HepG2 (cell line): Measurements from ENCODE around the gene P2RY2. TPM values are rescaled to one million over a fixed set of nuclear protein-coding genes. Genes with fewer than 3 reads are reported as not detected.
A peak's percentile ranks its signal among the peaks of the same experiment; 100 is the strongest.

ENCODE experiments used
- ATF2 ChIP-seq: sonication (generic); formaldehyde crosslinking; IDR thresholded peaks from 2 replicates; pipeline ENCODE4 v1.4.0; 2020; ENCODE audit warnings: missing genetic modification reagents
- MBD4 ChIP-seq: IDR thresholded peaks from 2 replicates; pipeline ENCODE4 v1.6.1; 2012; ENCODE audit warnings: low read length, inconsistent platforms, borderline replicate concordance
- PITX1 ChIP-seq: sonication (generic); formaldehyde crosslinking; IDR thresholded peaks from 2 replicates; pipeline ENCODE4 v1.5.1; 2020; ENCODE audit warnings: mild to moderate bottlenecking, missing genetic modification reagents
- SUZ12 ChIP-seq: fragments of 150-350 bp; IDR thresholded peaks from 2 replicates; pipeline ENCODE4 v1.6.1; 2014; ENCODE audit warnings: low read depth, low read length
- TFAP4 ChIP-seq: sonication (generic); IDR thresholded peaks from 2 replicates; pipeline ENCODE4 v1.6.1; 2016; ENCODE audit warnings: low read depth, borderline replicate concordance
- ZBTB21 ChIP-seq: sonication (generic); formaldehyde crosslinking; IDR thresholded peaks from 2 replicates; pipeline ENCODE4 v1.4.0; 2020; ENCODE audit warnings: missing genetic modification reagents
- ZNF292 ChIP-seq: sonication (generic); formaldehyde crosslinking; IDR thresholded peaks from 2 replicates; pipeline ENCODE4 v1.8.1; 2022; ENCODE audit warnings: mild to moderate bottlenecking, low read depth, missing genetic modification reagents, borderline replicate concordance
- ZNF318 ChIP-seq: sonication (generic); formaldehyde crosslinking; IDR thresholded peaks from 2 replicates; pipeline ENCODE4 v1.4.0; 2020; ENCODE audit warnings: mild to moderate bottlenecking, missing genetic modification reagents
- ZNF589 ChIP-seq: sonication (generic); formaldehyde crosslinking; conservative IDR thresholded peaks from 2 replicates; pipeline ENCODE4 v1.8.0; 2022; ENCODE audit warnings: mild to moderate bottlenecking, moderate library complexity, missing genetic modification reagents
- ZNF724P ChIP-seq: sonication (generic); formaldehyde crosslinking; IDR thresholded peaks from 2 replicates; pipeline ENCODE4 v1.8.0; 2022; ENCODE audit warnings: missing genetic modification reagents, borderline replicate concordance
- ZNF781 ChIP-seq: sonication (generic); formaldehyde crosslinking; IDR thresholded peaks from 2 replicates; pipeline ENCODE4 v1.5.1; 2020; ENCODE audit warnings: borderline replicate concordance, mild to moderate bottlenecking, missing genetic modification reagents; ENCODE audit errors: not compliant biosample characterization
- polyA plus RNA-seq, 8 experiments: library from polyadenylated mRNA; depleted of rRNA in 3 of 8; stranded (reverse) in 7 of 8; unstranded in 1 of 8; fragments of >200 nt; fragmentation: Illumina TruSeq in 4 of 8; extraction: Trizol in 4 of 8; gene quantifications; 2 replicates each; pipeline versions ENCODE4 v1.2.1 to v1.2.3, GENCODE V29; 2011 to 2016; ENCODE audit warnings: low read depth in 4 of 8, missing spikeins in 1 of 8, mixed read lengths in 1 of 8; ENCODE audit not compliant: insufficient read depth in 1 of 8
- total RNA-seq, 5 experiments: library from RNA; depleted of rRNA; stranded (reverse); fragments of >200 nt; fragmentation: Illumina TruSeq; extraction: Trizol; gene quantifications; 2 replicates each; pipeline ENCODE4 v1.2.3, GENCODE V29; 2016; ENCODE audit warnings: low read depth in 1 of 5
- TF ChIP-seq, protein P1 (sequence below): sonication (generic); formaldehyde crosslinking; IDR thresholded peaks from 2 replicates; pipeline ENCODE4 v1.8.0; 2022; ENCODE audit warnings: missing genetic modification reagents, mild to moderate bottlenecking, moderate library complexity, borderline replicate concordance
- TF ChIP-seq, protein P2 (sequence below): sonication (generic); formaldehyde crosslinking; IDR thresholded peaks from 2 replicates; pipeline ENCODE4 v1.5.1; 2020; ENCODE audit warnings: mild to moderate bottlenecking, missing genetic modification reagents, borderline replicate concordance

Gene P2RY2
- total and polyA plus RNA-seq, 2 of the 13 experiments (the other 11 are each of a cell fraction or from before 2014, with no cell fraction given): 0.95 to 3.1 TPM

GRCh38 chr11:73237471-73238290, 19.6 kb downstream of the P2RY2 start (continued):
- TF ChIP-seq ZNF318 (CRISPR knock-in tag) (peak; percentile 56; the same call in 1 of the 2 replicates), TFAP4 (peak; percentile 92), ZNF292 (CRISPR knock-in tag) (peak; percentile 40; the same call in 1 of the 2 replicates), ZBTB21 (CRISPR knock-in tag) (peak; percentile 76), ZNF724P (peak; percentile 60; the same call in 1 of the 2 replicates), ZNF781 (peak; percentile 34), ATF2 (CRISPR knock-in tag) (peak; percentile 90), SUZ12 (no peak), ZNF589 (CRISPR knock-in tag) (no peak), MBD4 (no peak), PITX1 (CRISPR knock-in tag) (peak; percentile 98)
- TF ChIP-seq, protein P1, sequence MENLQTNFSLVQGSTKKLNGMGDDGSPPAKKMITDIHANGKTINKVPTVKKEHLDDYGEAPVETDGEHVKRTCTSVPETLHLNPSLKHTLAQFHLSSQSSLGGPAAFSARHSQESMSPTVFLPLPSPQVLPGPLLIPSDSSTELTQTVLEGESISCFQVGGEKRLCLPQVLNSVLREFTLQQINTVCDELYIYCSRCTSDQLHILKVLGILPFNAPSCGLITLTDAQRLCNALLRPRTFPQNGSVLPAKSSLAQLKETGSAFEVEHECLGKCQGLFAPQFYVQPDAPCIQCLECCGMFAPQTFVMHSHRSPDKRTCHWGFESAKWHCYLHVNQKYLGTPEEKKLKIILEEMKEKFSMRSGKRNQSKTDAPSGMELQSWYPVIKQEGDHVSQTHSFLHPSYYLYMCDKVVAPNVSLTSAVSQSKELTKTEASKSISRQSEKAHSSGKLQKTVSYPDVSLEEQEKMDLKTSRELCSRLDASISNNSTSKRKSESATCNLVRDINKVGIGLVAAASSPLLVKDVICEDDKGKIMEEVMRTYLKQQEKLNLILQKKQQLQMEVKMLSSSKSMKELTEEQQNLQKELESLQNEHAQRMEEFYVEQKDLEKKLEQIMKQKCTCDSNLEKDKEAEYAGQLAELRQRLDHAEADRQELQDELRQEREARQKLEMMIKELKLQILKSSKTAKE (CRISPR knock-in tag): peak; percentile 84
- TF ChIP-seq, protein P2, sequence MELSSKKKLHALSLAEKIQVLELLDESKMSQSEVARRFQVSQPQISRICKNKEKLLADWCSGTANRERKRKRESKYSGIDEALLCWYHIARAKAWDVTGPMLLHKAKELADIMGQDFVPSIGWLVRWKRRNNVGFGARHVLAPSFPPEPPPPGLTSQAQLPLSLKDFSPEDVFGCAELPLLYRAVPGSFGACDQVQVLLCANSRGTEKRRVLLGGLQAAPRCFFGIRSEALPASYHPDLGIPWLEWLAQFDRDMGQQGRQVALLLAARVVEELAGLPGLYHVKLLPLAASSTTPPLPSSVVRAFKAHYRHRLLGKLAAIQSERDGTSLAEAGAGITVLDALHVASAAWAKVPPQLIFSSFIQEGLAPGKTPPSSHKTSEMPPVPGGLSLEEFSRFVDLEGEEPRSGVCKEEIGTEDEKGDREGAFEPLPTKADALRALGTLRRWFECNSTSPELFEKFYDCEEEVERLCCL (CRISPR knock-in tag): no peak
